Central memory CD8-positive, alpha-beta T cell (primary cell): ENCODE measurements around the gene BDH2.

Source experiments
- ATAC-seq: fragments of 150-1000 bp; cut with Tn5 transposase; replicated peaks from 2 replicates; pipeline ENCODE4 v1.10.0; 2022; ENCODE audit warnings: mild to moderate bottlenecking, moderate FRiP score, moderate number of reproducible peaks; ENCODE audit not compliant: poor library complexity, severe bottlenecking; ENCODE audit errors: extremely low read depth
- DNase-seq, 2 donors: peaks; one replicate each; pipeline ENCODE4 v3.0.0; 2021; ENCODE audit warnings: low spot score in 2 of 2
- H3K27ac Mint-ChIP-seq: one replicate; pipeline ENCODE4 v1.8.0; 2022; ENCODE audit warnings: low read depth, mild to moderate bottlenecking, moderate library complexity, mixed read lengths
- H3K27me3 Mint-ChIP-seq: one replicate; pipeline ENCODE4 v1.8.0; 2022; ENCODE audit warnings: mixed read lengths
- H3K36me3 Mint-ChIP-seq: one replicate; pipeline ENCODE4 v1.8.0; 2022; ENCODE audit warnings: mild to moderate bottlenecking, moderate library complexity, mixed read lengths; ENCODE audit not compliant: insufficient read depth
- H3K4me1 Mint-ChIP-seq: one replicate; pipeline ENCODE4 v1.8.0; 2022; ENCODE audit warnings: mixed read lengths
- H3K4me3 Mint-ChIP-seq: one replicate; pipeline ENCODE4 v1.8.0; 2022; ENCODE audit warnings: mild to moderate bottlenecking, moderate library complexity, mixed read lengths
- H3K9me3 Mint-ChIP-seq: one replicate; pipeline ENCODE4 v1.8.0; 2022; ENCODE audit warnings: mixed read lengths

Gene BDH2

GRCh38 chr4:103075435-103075893 lies 24.2 kb downstream of the BDH2 start:
- H3K4me3 Mint-ChIP-seq: peak overlapping the region; percentile 83
- DNase-seq (no peak), ATAC-seq (no peak)
- no peaks in the 10 kb centered on the region for H3K27me3 Mint-ChIP-seq
- peak overlapping the region; percentile 98 for H3K27ac Mint-ChIP-seq
- peaks cover 7% of the 10 kb centered on the region for H3K36me3 Mint-ChIP-seq
- H3K4me1 Mint-ChIP-seq: peaks cover 39% of the 10 kb centered on the region
- H3K9me3 Mint-ChIP-seq: no peaks in the 10 kb centered on the region

- peak overlapping the region; percentile 98 for H3K27ac Mint-ChIP-seq
- no peaks in the 10 kb centered on the region for H3K27me3 Mint-ChIP-seq
- ATAC-seq: no peak
- H3K36me3 Mint-ChIP-seq: peaks cover 7% of the 10 kb centered on the region
- H3K9me3 Mint-ChIP-seq: no peaks in the 10 kb centered on the region
- H3K4me3 Mint-ChIP-seq: peak overlapping the region; percentile 83
- no peak for DNase-seq
- peaks cover 39% of the 10 kb centered on the region for H3K4me1 Mint-ChIP-seq
These were observed 24.7 kb downstream of the BDH2 start for GRCh38 chr4:103074744-103075434.

- DNase-seq (no peak), ATAC-seq (no peak)
- H3K4me1 Mint-ChIP-seq: peaks cover 34% of the 10 kb centered on the region
- H3K27ac Mint-ChIP-seq: no peak overlapping the region
- H3K9me3 Mint-ChIP-seq: no peaks in the 10 kb centered on the region
- H3K4me3 Mint-ChIP-seq: no peak overlapping the region
- H3K27me3 Mint-ChIP-seq: no peaks in the 10 kb centered on the region
- H3K36me3 Mint-ChIP-seq: peaks cover 7% of the 10 kb centered on the region
These were observed 25.7 kb downstream of the BDH2 start for GRCh38 chr4:103073792-103074438.

- ATAC-seq (no peak), DNase-seq (no peak)
- Mint-ChIP-seq H3K9me3 (no peaks in the 10 kb centered on the region), H3K27ac (no peak overlapping the region), H3K27me3 (no peaks in the 10 kb centered on the region), H3K4me1 (peaks cover 5% of the 10 kb centered on the region), H3K36me3 (peaks cover 8% of the 10 kb centered on the region), H3K4me3 (no peak overlapping the region)
These were observed 31.6 kb downstream of the BDH2 start for GRCh38 chr4:103067841-103068547.

GRCh38 chr4:103060453-103061148 lies 39.0 kb downstream of the BDH2 start:
- DNase-seq (no peak), ATAC-seq (no peak)
- no peak overlapping the region for H3K4me3 Mint-ChIP-seq
- no peaks in the 10 kb centered on the region for H3K4me1 Mint-ChIP-seq
- no peak overlapping the region for H3K27ac Mint-ChIP-seq
- no peaks in the 10 kb centered on the region for H3K27me3 Mint-ChIP-seq
- no peaks in the 10 kb centered on the region for H3K9me3 Mint-ChIP-seq
- H3K36me3 Mint-ChIP-seq: peaks cover 16% of the 10 kb centered on the region

- Mint-ChIP-seq H3K27me3 (no peaks in the 10 kb centered on the region), H3K4me1 (no peaks in the 10 kb centered on the region), H3K36me3 (peaks cover 9% of the 10 kb centered on the region), H3K9me3 (no peaks in the 10 kb centered on the region), H3K4me3 (no peak overlapping the region), H3K27ac (no peak overlapping the region)
- ATAC-seq: no peak
- DNase-seq: no peak
These were observed 45.6 kb downstream of the BDH2 start for GRCh38 chr4:103054030-103054429.

- ATAC-seq: no peak
- no peak for DNase-seq
- Mint-ChIP-seq H3K4me1 (no peaks in the 10 kb centered on the region), H3K27ac (no peak overlapping the region), H3K36me3 (peaks cover 7% of the 10 kb centered on the region), H3K27me3 (no peaks in the 10 kb centered on the region), H3K9me3 (no peaks in the 10 kb centered on the region), H3K4me3 (no peak overlapping the region)
These were observed 46.9 kb downstream of the BDH2 start for GRCh38 chr4:103052779-103053178.

GRCh38 chr4:103052145-103052544 lies 47.5 kb downstream of the BDH2 start:
- DNase-seq (no peak), ATAC-seq (no peak)
- H3K4me3 Mint-ChIP-seq: no peak overlapping the region
- no peaks in the 10 kb centered on the region for H3K4me1 Mint-ChIP-seq
- no peaks in the 10 kb centered on the region for H3K9me3 Mint-ChIP-seq
- no peaks in the 10 kb centered on the region for H3K27me3 Mint-ChIP-seq
- peaks cover 7% of the 10 kb centered on the region for H3K36me3 Mint-ChIP-seq
- no peak overlapping the region for H3K27ac Mint-ChIP-seq

- Mint-ChIP-seq H3K4me3 (no peak overlapping the region), H3K27me3 (no peaks in the 10 kb centered on the region), H3K36me3 (peaks cover 2% of the 10 kb centered on the region), H3K27ac (no peak overlapping the region), H3K9me3 (no peaks in the 10 kb centered on the region), H3K4me1 (no peaks in the 10 kb centered on the region)
- DNase-seq (no peak), ATAC-seq (no peak)
These were observed 48.7 kb downstream of the BDH2 start for GRCh38 chr4:103050736-103051436.

- Mint-ChIP-seq H3K27ac (no peak overlapping the region), H3K9me3 (no peaks in the 10 kb centered on the region), H3K4me3 (no peak overlapping the region), H3K4me1 (no peaks in the 10 kb centered on the region), H3K27me3 (no peaks in the 10 kb centered on the region), H3K36me3 (peaks cover 7% of the 10 kb centered on the region)
- peak in 1 of 2 donors; percentile 23 for DNase-seq
- ATAC-seq: peak; percentile 93
These were observed 53.0 kb downstream of the BDH2 start for GRCh38 chr4:103046416-103047290.

GRCh38 chr4:103044183-103044582 lies 55.5 kb downstream of the BDH2 start:
- no peaks in the 10 kb centered on the region for H3K27me3 Mint-ChIP-seq
- no peaks in the 10 kb centered on the region for H3K9me3 Mint-ChIP-seq
- no peaks in the 10 kb centered on the region for H3K4me1 Mint-ChIP-seq
- DNase-seq (no peak), ATAC-seq (no peak)
- peaks cover 8% of the 10 kb centered on the region for H3K36me3 Mint-ChIP-seq
- H3K4me3 Mint-ChIP-seq: no peak overlapping the region
- H3K27ac Mint-ChIP-seq: no peak overlapping the region
